GM21515 (cell line): Measurements from ENCODE around the gene LSM2.

Source experiments
- ATAC-seq: cut with Tn5 transposase; IDR thresholded peaks from one replicate; pipeline ENCODE4 v1.9.1; 2021; ENCODE audit not compliant: unreplicated experiment

The LSM2 gene

GRCh38 chr6:31752739-31753319 is 53.9 kb downstream of the LSM2 start:
- no peak for ATAC-seq

DNA sequence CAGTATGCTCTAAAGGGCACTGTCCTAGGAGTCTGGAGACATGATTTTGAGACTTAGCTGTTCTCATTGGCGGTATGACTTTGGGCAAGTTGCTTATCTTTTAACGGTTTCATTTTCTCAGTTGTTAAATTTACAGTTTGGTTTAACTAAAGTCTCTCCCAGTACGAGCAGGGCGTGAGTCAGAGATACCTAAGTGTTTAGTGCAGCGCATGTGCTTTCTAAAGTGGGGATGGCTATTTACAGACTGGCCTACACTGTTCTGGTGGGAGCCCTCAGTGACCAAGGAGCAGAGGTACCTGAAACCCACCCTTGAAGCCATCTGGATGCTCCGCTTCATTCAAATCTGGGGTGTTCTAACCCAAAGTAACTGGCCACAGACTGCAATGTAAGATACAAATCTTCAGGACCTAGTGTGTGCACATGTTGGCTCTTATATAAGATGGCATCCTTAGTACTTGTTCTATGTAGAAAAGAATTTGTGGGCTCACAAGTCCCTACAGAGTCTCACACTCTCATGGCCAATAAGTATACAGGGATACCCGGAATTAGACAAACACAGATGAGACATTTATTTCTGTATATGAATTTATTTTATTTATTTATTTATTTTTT is 56.2 kb downstream of the LSM2 start:
- ATAC-seq = no peak

DNA sequence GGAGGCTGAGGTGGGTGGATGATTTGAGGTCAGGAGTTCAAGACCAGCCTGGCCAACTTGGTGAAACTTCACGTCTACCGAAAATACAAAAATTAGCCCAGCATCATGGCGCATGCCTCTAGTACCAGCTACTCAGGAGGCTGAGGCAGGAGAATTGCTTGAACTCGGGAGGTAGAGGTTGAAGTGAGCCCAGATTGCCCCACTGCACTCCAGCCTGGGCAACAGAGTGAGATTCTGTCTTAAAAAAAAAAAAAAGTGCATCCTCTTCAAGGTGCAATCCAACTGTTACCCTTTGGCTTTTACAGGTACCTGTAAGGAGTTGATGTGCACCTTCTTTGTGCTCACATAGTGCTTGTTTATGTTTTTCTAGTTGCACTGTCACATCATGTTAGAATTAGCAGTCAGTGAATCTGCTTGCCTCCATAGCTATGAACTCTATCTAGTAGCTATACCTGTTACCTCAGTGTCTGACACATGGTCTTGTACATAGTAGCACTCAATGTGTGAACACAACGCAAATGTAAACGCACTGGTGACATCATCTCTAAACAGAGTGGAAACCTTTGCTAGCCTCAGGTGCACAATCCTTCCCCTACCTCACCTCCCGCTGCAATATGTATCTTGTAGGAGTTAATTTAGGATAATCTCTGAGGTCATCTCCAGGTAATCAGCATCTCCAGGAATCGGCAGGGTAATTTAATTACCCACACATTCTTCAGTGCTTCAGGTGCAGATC is 57.3 kb downstream of the LSM2 start:
- no peak for ATAC-seq
